H9 (cell line): ENCODE data around the gene PPP2R5E. TPM values are rescaled to one million over a fixed set of nuclear protein-coding genes. Genes with fewer than 3 reads are reported as not detected.

Source experiments
- DNase-seq: peaks from one replicate; pipeline ENCODE4 v3.0.0-alpha.2; 2017
- H2AFZ ChIP-seq: one replicate; pipeline ENCODE4 v1.6.1; 2013; ENCODE audit warnings: mild to moderate bottlenecking, low read length, control low read depth, moderate library complexity
- H2AK5ac ChIP-seq: 2 replicates; pipeline ENCODE4 v1.6.1; 2013; ENCODE audit warnings: low read length, control low read depth, mixed read lengths; ENCODE audit not compliant: insufficient read length
- H2BK120ac ChIP-seq: one replicate; pipeline ENCODE4 v1.6.1; 2013; ENCODE audit warnings: low read depth, mild to moderate bottlenecking, low read length, control low read depth, inconsistent platforms; ENCODE audit not compliant: poor library complexity, severe bottlenecking
- H2BK12ac ChIP-seq: 2 replicates; pipeline ENCODE4 v1.6.1; 2013; ENCODE audit warnings: low read length, control low read depth, mixed read lengths, low read depth; ENCODE audit not compliant: insufficient read length
- H2BK15ac ChIP-seq: 2 replicates; pipeline ENCODE4 v1.6.1; 2013; ENCODE audit warnings: low read depth, low read length, control low read depth
- H2BK20ac ChIP-seq: one replicate; pipeline ENCODE4 v1.6.1; 2013; ENCODE audit warnings: low read depth, mild to moderate bottlenecking, low read length, control low read depth, inconsistent platforms; ENCODE audit not compliant: poor library complexity, severe bottlenecking
- H2BK5ac ChIP-seq: 2 replicates; pipeline ENCODE4 v1.6.1; 2013; ENCODE audit warnings: low read length, control low read depth, mixed read lengths; ENCODE audit not compliant: insufficient read length
- H3K14ac ChIP-seq: 2 replicates; pipeline ENCODE4 v1.6.1; 2013; ENCODE audit warnings: low read length, control low read depth; ENCODE audit not compliant: insufficient read depth
- H3K18ac ChIP-seq: 2 replicates; pipeline ENCODE4 v1.6.1; 2013; ENCODE audit warnings: low read depth, mild to moderate bottlenecking, mixed read lengths, low read length, control low read depth; ENCODE audit not compliant: insufficient read length
- H3K23ac ChIP-seq: 2 replicates; pipeline ENCODE4 v1.6.1; 2013; ENCODE audit warnings: low read length, control low read depth, mixed read lengths, low read depth; ENCODE audit not compliant: insufficient read length
- H3K23me2 ChIP-seq: 2 replicates; pipeline ENCODE4 v1.6.1; 2013; ENCODE audit warnings: low read depth, mild to moderate bottlenecking, mixed read lengths, low read length, control low read depth; ENCODE audit not compliant: insufficient read length, poor library complexity, severe bottlenecking
- H3K27ac ChIP-seq: 2 replicates; pipeline ENCODE4 v1.5.1; 2013; ENCODE audit warnings: low read length, control low read depth, mixed read lengths, low read depth; ENCODE audit not compliant: insufficient read length
- H3K27me3 ChIP-seq: 2 replicates; pipeline ENCODE4 v1.6.1; 2013; ENCODE audit warnings: low read length, control low read depth, inconsistent platforms; ENCODE audit not compliant: insufficient read depth
- H3K4ac ChIP-seq: 2 replicates; pipeline ENCODE4 v1.6.1; 2013; ENCODE audit warnings: low read depth, mild to moderate bottlenecking, control low read depth, inconsistent platforms, low read length, moderate library complexity
- H3K4me1 ChIP-seq: 2 replicates; pipeline ENCODE4 v1.6.1; 2013; ENCODE audit warnings: low read length, control low read depth, inconsistent platforms; ENCODE audit not compliant: insufficient read depth
- H3K4me2 ChIP-seq: 2 replicates; pipeline ENCODE4 v1.6.1; 2013; ENCODE audit warnings: low read length, control low read depth, mixed read lengths; ENCODE audit not compliant: insufficient read length, insufficient read depth
- H3K56ac ChIP-seq: 2 replicates; pipeline ENCODE4 v1.6.1; 2013; ENCODE audit warnings: low read depth, mild to moderate bottlenecking, mixed read lengths, low read length, control low read depth; ENCODE audit not compliant: insufficient read length
- H3K79me1 ChIP-seq: 2 replicates; pipeline ENCODE4 v1.6.1; 2013; ENCODE audit warnings: low read depth, mild to moderate bottlenecking, moderate library complexity, low read length, control low read depth, inconsistent platforms; ENCODE audit not compliant: insufficient read depth, poor library complexity, severe bottlenecking
- H3K79me2 ChIP-seq: 2 replicates; pipeline ENCODE4 v1.6.1; 2013; ENCODE audit warnings: low read length, control low read depth, inconsistent platforms; ENCODE audit not compliant: insufficient read depth
- H3K9ac ChIP-seq: 2 replicates; pipeline ENCODE4 v1.6.1; 2013; ENCODE audit warnings: low read length, control low read depth, mixed read lengths; ENCODE audit not compliant: insufficient read length; ENCODE audit errors: extremely low read depth
- H3K9me3 ChIP-seq: one replicate; pipeline ENCODE4 v1.6.1; 2013; ENCODE audit warnings: low read depth, low read length, inconsistent platforms; ENCODE audit not compliant: control insufficient read depth
- H3T11ph ChIP-seq: one replicate; pipeline ENCODE4 v1.6.1; 2013; ENCODE audit warnings: mild to moderate bottlenecking, low read length, control low read depth, inconsistent platforms
- H4K20me1 ChIP-seq: one replicate; pipeline ENCODE4 v1.6.1; 2013; ENCODE audit not compliant: control insufficient read depth, insufficient read length, insufficient read depth
- H4K5ac ChIP-seq: 2 replicates; pipeline ENCODE4 v1.6.1; 2013; ENCODE audit warnings: low read depth, mild to moderate bottlenecking, mixed read lengths, low read length, control low read depth; ENCODE audit not compliant: insufficient read length
- H4K8ac ChIP-seq: replicated peaks from 2 replicates; pipeline ENCODE4 v1.6.1; 2013; ENCODE audit warnings: low read length, control low read depth, mixed read lengths, low read depth; ENCODE audit not compliant: insufficient read length
- H4K91ac ChIP-seq: 2 replicates; pipeline ENCODE4 v1.6.1; 2013; ENCODE audit warnings: low read depth, mild to moderate bottlenecking, moderate library complexity, mixed read lengths, low read length, control low read depth; ENCODE audit not compliant: insufficient read length
- H3K27ac Mint-ChIP-seq, 3 experiments: 2 replicates in 2 of 3; 3 replicates in 1 of 3; pipeline ENCODE4 v1.8.0; 2020 to 2021; ENCODE audit warnings: mixed read lengths in 3 of 3, mild to moderate bottlenecking in 1 of 3, moderate library complexity in 1 of 3
- H3K27me3 Mint-ChIP-seq: 2 replicates; pipeline ENCODE4 v1.8.0; 2021; ENCODE audit warnings: low read depth, mild to moderate bottlenecking, moderate library complexity, mixed read lengths
- H3K36me3 Mint-ChIP-seq, 3 experiments: 2 replicates in 2 of 3; 3 replicates in 1 of 3; pipeline ENCODE4 v1.8.0; 2020 to 2021; ENCODE audit warnings: low read depth in 3 of 3, mixed read lengths in 3 of 3; ENCODE audit not compliant: insufficient read depth in 1 of 3
- H3K4me1 Mint-ChIP-seq, 2 experiments: 2 replicates each; pipeline ENCODE4 v1.8.0; 2020; ENCODE audit warnings: mixed read lengths in 2 of 2
- H3K4me3 Mint-ChIP-seq, 2 experiments: 2 replicates in 1 of 2; 3 replicates in 1 of 2; pipeline ENCODE4 v1.8.0; 2020 to 2021; ENCODE audit warnings: mild to moderate bottlenecking in 2 of 2, mixed read lengths in 2 of 2, moderate library complexity in 1 of 2
- H3K9me3 Mint-ChIP-seq, 2 experiments: 2 replicates in 1 of 2; 3 replicates in 1 of 2; pipeline ENCODE4 v1.8.0; 2020; ENCODE audit warnings: mild to moderate bottlenecking in 2 of 2, mixed read lengths in 2 of 2, moderate library complexity in 1 of 2
- CTCF ChIP-seq: fragments of 200-600 bp; sonication (generic); conservative IDR thresholded peaks from 3 replicates; pipeline ENCODE4 v1.8.0; 2021; ENCODE audit warnings: antibody characterized with exemption, mild to moderate bottlenecking
- total RNA-seq: library from RNA; stranded (reverse); gene quantifications from 2 replicates; pipeline ENCODE4 v1.2.1, GENCODE V29; 2021

Gene PPP2R5E
- total RNA-seq, 1 experiment from 2014 or later: 65.8 TPM

GRCh38 chr14:63486738-63487137 is 56.4 kb downstream of the PPP2R5E start:
- H3K23me2 ChIP-seq: no peaks in the 10 kb centered on the region
- peaks cover 13% of the 10 kb centered on the region; the same call in 1 of the 2 replicates for H3K79me2 ChIP-seq
- H4K91ac ChIP-seq: no peak overlapping the region
- Mint-ChIP-seq H3K9me3 (no peaks in the 10 kb centered on the region), H3K4me1 (peaks cover 19 to 30% of the 10 kb centered on the region in 2 experiments), H3K4me3 (no peak overlapping the region), H3K36me3 (no peaks in the 10 kb centered on the region), H3K27me3 (no peaks in the 10 kb centered on the region), H3K27ac (peak overlapping the region; percentile 37 to 92 (median 50); a peak in 6 of 7 replicates)
- no peak overlapping the region for H3K23ac ChIP-seq
- H3K56ac ChIP-seq: no peak overlapping the region
- no peak overlapping the region for H2AFZ ChIP-seq
- H3K4me1 ChIP-seq: no peaks in the 10 kb centered on the region
- no peaks in the 10 kb centered on the region for H4K20me1 ChIP-seq
- no peak overlapping the region for H2BK12ac ChIP-seq
- H3K27me3 ChIP-seq: no peaks in the 10 kb centered on the region
- no peak overlapping the region for H4K8ac ChIP-seq
- no peak overlapping the region for H2BK15ac ChIP-seq
- no peaks in the 10 kb centered on the region for H3K9me3 ChIP-seq
- no peak overlapping the region for H3K18ac ChIP-seq
- no peak overlapping the region for H2BK120ac ChIP-seq
- no peak overlapping the region for H2BK20ac ChIP-seq
- H3K27ac ChIP-seq: no peak overlapping the region
- no peak overlapping the region for H3K4me2 ChIP-seq
- H2AK5ac ChIP-seq: no peak overlapping the region
- no peak overlapping the region for H4K5ac ChIP-seq
- DNase-seq: no peak
- no peak overlapping the region for H3T11ph ChIP-seq
- no peak overlapping the region for H2BK5ac ChIP-seq
- peaks cover 9% of the 10 kb centered on the region for H3K79me1 ChIP-seq
- no peak overlapping the region for H3K14ac ChIP-seq
- no peak overlapping the region for H3K4ac ChIP-seq
- TF ChIP-seq CTCF: no peak
- H3K9ac ChIP-seq: no peak overlapping the region
